ENCODE measurements around the gene SEC22C.

GRCh38 chr3:42602961-42603360, 21.2 kb upstream of the SEC22C start:
- TF ChIP-seq CTCF (IDR thresholded peaks at IDR 0.05), result no peak
- TF ChIP-seq RAD21 (IDR thresholded peaks at IDR 0.05; ENCODE audit: low read length), result no peak
- TF ChIP-seq REST (IDR thresholded peaks at IDR 0.05; ENCODE audit: low read depth, low read length), result no peak
- TF ChIP-seq MAX (IDR thresholded peaks at IDR 0.05; ENCODE audit: low read depth), result no peak
- no peak for TF ChIP-seq EZH2phosphoT487 (IDR thresholded peaks at IDR 0.05; ENCODE audit: borderline replicate concordance, low read depth)
- TF ChIP-seq ZBTB33 (IDR thresholded peaks at IDR 0.05; ENCODE audit: borderline replicate concordance, low read depth), result no peak
- no peak for TF ChIP-seq GATA2 (CRISPR knock-in tag; IDR thresholded peaks at IDR 0.05)
- no peak for TF ChIP-seq FOXJ3 (CRISPR knock-in tag; IDR thresholded peaks at IDR 0.05)
- TF ChIP-seq YY1 (IDR thresholded peaks at IDR 0.05; ENCODE audit: low read depth), result no peak
- TF ChIP-seq EP300 (IDR thresholded peaks at IDR 0.05; ENCODE audit: borderline replicate concordance in 1 of 2, low read depth in 1 of 2, low read length in 1 of 2), result no peak
- no peak for TF ChIP-seq RFX5 (IDR thresholded peaks at IDR 0.05; ENCODE audit: low read length)

Measured in SK-N-SH (cell line).